Heart left ventricle (tissue), 13 donors: ENCODE measurements around the gene UGP2.

Source experiments
- CTCF ChIP-seq, 12 donors: fragments of 200-600 bp; sonication (generic) in 4 of 12; IDR thresholded peaks; one replicate each; pipeline versions ENCODE4 v1.5.0 to v1.8.0; 2018 to 2022; ENCODE audit warnings: antibody characterized with exemption in 12 of 12, mild to moderate bottlenecking in 5 of 12
- POLR2A ChIP-seq, 2 donors: fragments of 450-650 bp; IDR thresholded peaks; one replicate each; pipeline ENCODE4 v1.6.1; 2017; ENCODE audit warnings: antibody characterized with exemption in 2 of 2, mild to moderate bottlenecking in 2 of 2, moderate library complexity in 2 of 2
- donor health status: ischemic (EF 13 %, LVEDD 7.1; RV severe dilation, severe dysfunction).
- donor health status: DM: no; HTN: yes; CAD: no.
- donor health status: DM: no; HTN: no; CAD: no.
- donor health status: ischemic (EF 25% LVEDD 6.9; RV normal size, moderate dysfunction).
- donor health status: ischemic (EF 25% LVEDD 5.7; RV mildly dilated, moderate dysfunction).
- donor health status: ischemic (EF 35%, LVEDD 5.7; RV mildly dilated, moderate dysfunction).
- donor health status: nonischemic (EF 11% LVEDD 7.7; RV severe dilation, severe dysfunction).
- donor health status: DM: yes; HTN: yes; CAD: no.
- donor health status: PGD.
- donor health status: ischemic (EF 29% LVEDD 5.4; RV normal size, mild dysfunction).
- donor health status: nonischemic (EF 23%, LVEDD 6.1; RV moderate dilation, normal function).

DNA sequence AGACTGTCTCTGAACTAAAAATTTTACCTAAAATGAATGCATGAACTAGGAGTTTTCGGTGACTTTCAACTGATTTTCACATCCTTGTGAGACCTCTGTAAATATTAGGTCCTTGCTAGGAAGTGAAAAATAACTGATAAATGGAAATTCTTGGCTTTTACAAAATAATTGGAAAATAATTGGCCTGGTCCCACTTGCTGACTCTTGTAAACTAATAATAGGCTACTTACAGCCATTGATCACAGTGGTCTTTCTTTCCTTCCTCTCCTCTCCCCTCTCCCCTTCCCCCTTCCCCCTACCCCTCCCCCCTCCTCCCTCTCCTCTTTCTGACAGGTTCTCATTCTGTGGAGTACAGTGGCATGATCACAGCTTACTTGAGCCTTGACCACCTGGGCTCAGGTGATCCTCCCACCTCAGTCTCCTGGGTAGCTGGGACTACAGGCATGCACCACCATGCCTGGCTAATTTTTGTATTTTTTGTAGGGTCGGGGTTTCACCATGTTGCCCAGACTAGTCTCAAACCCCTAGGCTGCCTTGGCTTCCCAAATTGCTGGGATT, 38.3 kb downstream of the UGP2 start:
- no peak for TF ChIP-seq CTCF (IDR thresholded peaks at IDR 0.05)
- no peak for TF ChIP-seq POLR2A (IDR thresholded peaks at IDR 0.05)
